Omental fat pad (tissue), 4 donors: Measurements from ENCODE around the gene AXIN1. TPM values are rescaled to one million over a fixed set of nuclear protein-coding genes. Genes with fewer than 3 reads are reported as not detected.

Source experiments
- ATAC-seq: fragments of 150-250 bp; one replicate; pipeline ENCODE4 v1.9.1; 2016; ENCODE audit warnings: mild to moderate bottlenecking, moderate library complexity; ENCODE audit not compliant: low FRiP score
- DNase-seq: peaks from one replicate; pipeline ENCODE4 v3.0.0-alpha.2; 2019; ENCODE audit warnings: low spot score
- total RNA-seq, 4 donors: library from RNA; depleted of rRNA; stranded (reverse); fragments of >200 nt; gene quantifications; one replicate each; pipeline ENCODE4 v1.1.0, GENCODE V29; 2016
- TF ChIP-seq, protein P1 (sequence below), 3 donors: fragments of 450-650 bp; IDR thresholded peaks; one replicate each; pipeline ENCODE4 v1.5.1; 2016 to 2017; ENCODE audit warnings: antibody characterized with exemption in 3 of 3, mild to moderate bottlenecking in 3 of 3, moderate library complexity in 2 of 3

The AXIN1 gene
- total RNA-seq, 4 donors from 2014 or later: 17.0 to 36.6 (median 20.9) TPM

DNA sequence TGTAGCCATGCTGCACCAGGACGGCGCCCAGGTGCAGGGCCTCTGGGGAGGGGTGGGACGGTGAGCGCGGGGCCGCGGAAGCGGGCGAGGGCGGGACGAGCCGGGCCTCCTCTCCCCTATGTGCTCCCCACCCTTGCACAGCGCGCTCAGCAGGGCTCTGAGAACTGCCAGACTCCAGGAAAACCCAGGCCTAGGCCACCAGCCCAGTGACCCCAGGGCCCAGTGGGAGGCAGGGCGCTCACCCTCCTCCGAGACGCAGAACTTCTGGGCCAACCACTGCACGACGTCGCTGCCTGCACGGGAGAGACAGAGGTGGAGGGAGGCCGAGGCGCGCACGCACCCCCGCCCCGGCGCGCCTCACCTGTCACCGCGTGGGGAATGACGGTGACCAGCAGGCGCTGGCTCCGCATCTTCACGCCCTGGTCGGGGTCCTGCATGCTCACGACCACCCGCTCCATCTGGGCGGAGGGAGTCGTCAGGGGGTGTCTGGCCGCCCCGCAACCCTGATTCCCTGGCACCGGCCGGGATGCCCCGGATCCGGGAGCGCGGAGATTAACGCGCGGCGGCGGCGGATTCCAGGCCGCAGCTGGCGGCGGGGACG, 77.4 kb downstream of the AXIN1 start:
- ATAC-seq (no peak), DNase-seq (no peak)
- TF ChIP-seq, protein P1, sequence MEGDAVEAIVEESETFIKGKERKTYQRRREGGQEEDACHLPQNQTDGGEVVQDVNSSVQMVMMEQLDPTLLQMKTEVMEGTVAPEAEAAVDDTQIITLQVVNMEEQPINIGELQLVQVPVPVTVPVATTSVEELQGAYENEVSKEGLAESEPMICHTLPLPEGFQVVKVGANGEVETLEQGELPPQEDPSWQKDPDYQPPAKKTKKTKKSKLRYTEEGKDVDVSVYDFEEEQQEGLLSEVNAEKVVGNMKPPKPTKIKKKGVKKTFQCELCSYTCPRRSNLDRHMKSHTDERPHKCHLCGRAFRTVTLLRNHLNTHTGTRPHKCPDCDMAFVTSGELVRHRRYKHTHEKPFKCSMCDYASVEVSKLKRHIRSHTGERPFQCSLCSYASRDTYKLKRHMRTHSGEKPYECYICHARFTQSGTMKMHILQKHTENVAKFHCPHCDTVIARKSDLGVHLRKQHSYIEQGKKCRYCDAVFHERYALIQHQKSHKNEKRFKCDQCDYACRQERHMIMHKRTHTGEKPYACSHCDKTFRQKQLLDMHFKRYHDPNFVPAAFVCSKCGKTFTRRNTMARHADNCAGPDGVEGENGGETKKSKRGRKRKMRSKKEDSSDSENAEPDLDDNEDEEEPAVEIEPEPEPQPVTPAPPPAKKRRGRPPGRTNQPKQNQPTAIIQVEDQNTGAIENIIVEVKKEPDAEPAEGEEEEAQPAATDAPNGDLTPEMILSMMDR (IDR thresholded peaks at IDR 0.05): no peak

DNA sequence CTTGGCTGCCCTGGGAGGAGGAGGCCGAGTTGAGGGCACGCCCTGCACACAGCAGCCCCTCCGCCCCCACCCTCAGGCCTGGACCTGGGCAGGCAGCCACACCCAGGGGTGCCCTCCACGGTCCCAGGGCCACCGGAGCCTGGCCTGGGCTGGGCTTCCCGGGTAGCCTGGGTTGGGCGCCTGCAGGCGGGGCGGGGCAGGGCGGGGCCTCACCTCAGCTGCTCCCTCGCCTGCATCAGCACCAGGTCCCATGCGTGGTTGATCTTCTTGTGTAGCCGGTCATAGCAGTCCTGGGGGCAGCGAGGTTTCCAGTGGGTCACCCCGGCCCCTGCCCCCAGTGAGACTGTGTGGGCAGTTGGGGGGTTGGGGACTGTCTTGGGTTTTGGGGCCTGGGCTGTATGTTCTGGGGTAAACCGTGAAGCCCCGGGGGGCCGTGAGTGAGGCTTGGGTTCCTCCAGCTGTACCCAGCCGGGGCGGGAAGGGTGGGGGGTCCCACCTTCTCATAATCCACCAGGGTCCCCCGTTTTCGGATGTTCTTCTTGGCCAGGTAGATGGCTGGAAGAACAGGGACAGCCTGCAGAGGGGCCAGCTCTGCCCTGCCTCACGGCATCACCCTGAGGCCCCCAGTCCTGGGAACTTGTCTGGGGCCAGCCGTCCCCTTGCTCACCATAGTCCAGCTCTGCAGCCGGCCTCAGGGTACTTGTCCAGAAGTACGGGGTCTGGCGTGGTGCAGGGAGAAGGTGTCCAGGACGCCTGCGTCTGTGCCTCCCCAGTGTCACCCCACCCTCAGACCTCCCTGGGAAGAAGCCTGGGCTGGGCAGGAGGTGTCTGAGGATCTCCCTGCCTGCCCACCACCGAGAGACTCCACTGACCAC, 78.7 kb downstream of the AXIN1 start:
- DNase-seq (no peak), ATAC-seq (peak; percentile 5)
- TF ChIP-seq, protein P1 (IDR thresholded peaks at IDR 0.05): no peak

DNA sequence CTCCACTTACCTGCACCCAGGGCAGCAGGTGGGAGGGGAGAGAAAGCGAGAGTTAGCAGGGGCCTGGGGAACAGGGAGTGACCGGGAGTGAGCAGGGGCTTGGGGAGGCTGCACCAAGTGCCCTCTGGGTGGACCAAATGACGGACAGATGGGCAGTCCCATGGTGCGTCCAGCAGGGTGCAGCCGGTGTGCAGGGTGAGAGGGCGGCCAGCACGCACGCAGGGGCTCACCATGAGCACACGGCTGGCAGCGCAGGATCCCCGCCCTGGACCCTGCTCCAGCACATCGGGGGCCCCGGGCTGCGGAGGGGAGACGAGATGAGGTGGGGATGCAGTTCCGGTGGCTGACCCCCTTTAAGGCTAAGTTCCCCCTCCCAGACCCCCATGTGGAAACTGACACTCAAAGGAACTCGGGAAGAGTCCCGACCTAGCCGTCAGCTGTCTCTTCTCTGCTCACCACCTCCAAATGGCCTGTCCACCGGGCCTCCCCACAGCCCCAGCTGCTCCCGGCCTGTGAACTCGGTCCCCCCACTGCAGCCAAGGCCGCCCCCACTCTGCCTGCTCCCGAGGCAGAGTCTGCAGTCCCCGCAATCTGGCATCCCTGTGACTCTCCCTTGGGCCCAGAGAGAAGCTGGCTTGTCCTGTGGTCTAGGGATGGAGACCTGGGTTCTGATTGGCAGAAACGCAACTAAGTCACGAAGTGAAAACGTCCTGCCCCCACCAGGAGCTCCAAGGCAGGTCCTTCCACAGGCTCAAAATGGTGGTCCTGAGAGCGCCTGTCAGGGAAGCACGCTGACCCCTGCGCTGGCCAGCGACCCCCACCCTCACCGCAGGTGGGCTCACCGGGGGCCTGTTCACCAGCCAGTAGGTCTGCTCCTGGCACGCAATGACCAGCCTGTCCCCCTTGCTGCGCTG, 79.6 kb downstream of the AXIN1 start:
- TF ChIP-seq, protein P1 (IDR thresholded peaks at IDR 0.05): no peak
- ATAC-seq (no peak), DNase-seq (no peak)

DNA sequence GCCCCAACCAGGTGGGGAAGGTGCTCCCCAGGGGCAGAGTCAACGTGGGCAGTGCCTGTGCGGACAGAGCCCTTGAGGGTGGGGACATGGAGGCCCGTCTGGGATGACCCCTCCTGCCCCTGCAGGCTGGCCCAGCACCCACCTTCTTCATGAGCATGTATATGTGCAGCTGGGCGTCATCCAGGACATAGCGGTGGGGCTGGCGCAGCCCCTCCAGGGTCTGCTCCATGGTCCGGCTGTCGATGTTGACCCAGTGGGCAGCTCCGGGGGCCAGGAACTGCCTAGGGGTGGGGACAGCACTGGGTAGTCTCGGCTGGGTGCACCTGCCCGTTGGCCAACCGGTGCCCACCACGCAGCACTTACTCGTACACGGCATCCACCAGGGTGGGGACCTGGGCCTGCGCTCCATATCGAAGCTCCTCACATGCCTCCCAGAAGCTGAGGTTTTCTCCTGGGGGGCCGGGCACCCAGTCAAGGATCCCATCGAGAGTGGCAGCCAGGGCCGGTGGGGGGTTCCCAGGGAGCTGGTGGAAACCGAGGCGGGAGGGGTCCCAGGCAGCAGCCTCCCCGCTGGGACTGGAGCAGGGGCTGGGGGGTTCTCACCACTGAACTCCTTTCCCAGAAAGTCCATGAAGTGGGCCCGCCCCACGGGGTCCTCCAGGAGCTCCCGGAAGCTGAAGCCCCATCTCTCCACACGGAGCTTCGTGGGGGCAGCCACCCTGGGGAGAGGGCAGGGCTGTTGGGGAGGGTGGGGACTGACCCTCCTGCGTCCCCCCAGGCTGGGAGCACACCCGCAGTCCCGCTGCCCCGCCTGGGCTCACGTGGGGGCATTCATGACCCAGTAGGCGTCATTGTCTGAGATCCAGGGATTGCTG, 81.9 kb downstream of the AXIN1 start:
- DNase-seq: no peak

DNA sequence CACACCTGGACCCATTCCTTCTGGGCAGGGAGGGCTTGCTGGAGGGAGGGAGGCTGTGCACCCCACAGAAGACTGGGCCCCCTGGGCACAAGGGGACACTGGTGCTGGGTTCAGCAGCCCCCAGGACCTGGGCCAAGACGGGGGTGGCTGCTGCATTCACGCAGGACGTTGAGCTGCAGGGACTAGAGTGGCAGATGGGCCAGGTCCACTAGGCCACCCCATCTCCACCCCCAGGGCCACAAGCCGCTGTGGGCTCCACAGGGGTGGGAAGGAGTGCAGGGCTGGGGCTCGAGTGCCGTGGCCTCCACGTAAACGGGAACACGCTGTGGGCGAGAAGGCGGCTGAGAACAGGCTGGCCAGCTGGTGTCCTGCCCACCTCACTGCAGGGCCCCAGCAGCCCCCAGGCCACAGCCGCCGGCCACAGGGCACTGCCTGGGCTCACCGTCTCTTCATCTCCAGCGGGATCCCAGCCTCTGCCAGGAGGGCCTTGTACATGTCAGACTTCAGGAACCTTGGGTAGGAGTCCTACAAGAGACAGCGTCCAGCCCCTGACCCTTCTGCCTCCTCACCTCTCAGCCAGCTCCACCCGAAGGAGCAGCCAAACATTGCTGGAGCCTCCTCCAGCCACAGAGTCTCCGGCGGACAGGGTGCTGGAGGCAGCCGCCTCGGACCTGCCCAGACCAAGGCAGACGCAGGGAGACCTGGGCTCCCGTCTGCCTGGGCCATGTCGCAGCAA, 83.3 kb downstream of the AXIN1 start:
- ATAC-seq (no peak), DNase-seq (no peak)

More for the DNA sequence above, 81.9 kb downstream of the AXIN1 start:
- ATAC-seq: no peak
- TF ChIP-seq, protein P1 (IDR thresholded peaks at IDR 0.05): no peak

More for the DNA sequence above, 83.3 kb downstream of the AXIN1 start:
- TF ChIP-seq, protein P1 (IDR thresholded peaks at IDR 0.05): no peak
